GM23338 (cell line): ENCODE measurements around the gene HSD17B11. TPM values are rescaled to one million over a fixed set of nuclear protein-coding genes. Genes with fewer than 3 reads are reported as not detected.
"Not testable (repeated sequence)": the region's sequence is repeated elsewhere in the genome, so short reads cannot be mapped to it uniquely, and the experiment has no call there.

ENCODE experiments used
- ATAC-seq: fragments of 200-7000 bp; cut with Tn5 transposase; 3 replicates; pipeline ENCODE4 v1.9.1; 2020
- DNase-seq: peaks from one replicate; pipeline ENCODE4 v3.0.0-alpha.2; 2015; ENCODE audit warnings: low spot score
- H2AFZ ChIP-seq: fragments of 200-600 bp; sonication (generic); 2 replicates; pipeline ENCODE4 v1.8.0; 2016; ENCODE audit warnings: antibody characterized with exemption, mild to moderate bottlenecking, moderate library complexity
- H3F3A ChIP-seq: fragments of 200-600 bp; sonication (generic); replicated peaks from 2 replicates; pipeline ENCODE4 v1.8.0; 2017; ENCODE audit warnings: antibody characterized with exemption, mixed run types, low read depth
- H3K27ac ChIP-seq: fragments of 200-600 bp; sonication (generic); 2 replicates; pipeline ENCODE4 v1.6.1; 2016; ENCODE audit warnings: low read depth
- H3K27me3 ChIP-seq: fragments of 200-600 bp; sonication (generic); 2 replicates; pipeline ENCODE4 v1.8.0; 2016; ENCODE audit warnings: mild to moderate bottlenecking, mixed run types, moderate library complexity; ENCODE audit not compliant: insufficient read depth
- H3K36me3 ChIP-seq: fragments of 200-600 bp; sonication (generic); 2 replicates; pipeline ENCODE4 v1.8.0; 2016; ENCODE audit warnings: mild to moderate bottlenecking; ENCODE audit not compliant: insufficient read depth
- H3K4me1 ChIP-seq: fragments of 200-600 bp; sonication (generic); 2 replicates; pipeline ENCODE4 v1.8.0; 2016; ENCODE audit warnings: mild to moderate bottlenecking, moderate library complexity; ENCODE audit not compliant: insufficient read depth
- H3K4me2 ChIP-seq: fragments of 200-600 bp; sonication (generic); 2 replicates; pipeline ENCODE4 v1.7.1; 2017; ENCODE audit warnings: mixed run types
- H3K4me3 ChIP-seq: fragments of 200-600 bp; sonication (generic); 2 replicates; pipeline ENCODE4 v1.6.1; 2016; ENCODE audit warnings: mixed run types
- H3K79me2 ChIP-seq: fragments of 200-600 bp; sonication (generic); replicated peaks from 2 replicates; pipeline ENCODE4 v1.8.0; 2017; ENCODE audit warnings: mild to moderate bottlenecking; ENCODE audit not compliant: insufficient read depth
- H3K9me2 ChIP-seq: fragments of 200-600 bp; sonication (generic); 2 replicates; pipeline ENCODE4 v1.8.0; 2017; ENCODE audit not compliant: insufficient read depth
- H4K20me1 ChIP-seq: fragments of 200-600 bp; sonication (generic); replicated peaks from 2 replicates; pipeline ENCODE4 v1.8.0; 2017; ENCODE audit warnings: mild to moderate bottlenecking; ENCODE audit not compliant: insufficient read depth
- H3K27ac Mint-ChIP-seq: 2 replicates; pipeline ENCODE4 v1.8.0; 2020; ENCODE audit warnings: inconsistent platforms, mild to moderate bottlenecking, moderate library complexity, mixed read lengths
- H3K27me3 Mint-ChIP-seq: 3 replicates; pipeline ENCODE4 v1.8.0; 2022; ENCODE audit warnings: low read depth, mild to moderate bottlenecking, moderate library complexity, mixed read lengths, inconsistent platforms; ENCODE audit not compliant: insufficient read depth, poor library complexity
- H3K36me3 Mint-ChIP-seq: 3 replicates; pipeline ENCODE4 v1.8.0; 2021; ENCODE audit warnings: low read depth, mild to moderate bottlenecking, inconsistent platforms, moderate library complexity, mixed read lengths
- H3K4me1 Mint-ChIP-seq: 3 replicates; pipeline ENCODE4 v1.8.0; 2020; ENCODE audit warnings: mild to moderate bottlenecking, inconsistent platforms, mixed read lengths
- H3K4me3 Mint-ChIP-seq: 3 replicates; pipeline ENCODE4 v1.8.0; 2021; ENCODE audit warnings: moderate library complexity, mild to moderate bottlenecking, inconsistent platforms, mixed read lengths
- H3K9me3 Mint-ChIP-seq: 3 replicates; pipeline ENCODE4 v1.8.0; 2020; ENCODE audit warnings: moderate library complexity, mild to moderate bottlenecking, inconsistent platforms, mixed read lengths
- EZH2 ChIP-seq: fragments of 200-600 bp; sonication (generic); IDR thresholded peaks from one replicate; pipeline ENCODE4 v1.8.0; 2017; ENCODE audit warnings: antibody characterized with exemption, mild to moderate bottlenecking, low read depth; ENCODE audit not compliant: unreplicated experiment
- EZH2phosphoT487 ChIP-seq: fragments of 200-600 bp; sonication (generic); IDR thresholded peaks from one replicate; pipeline ENCODE4 v1.8.1; 2018; ENCODE audit warnings: antibody characterized with exemption; ENCODE audit not compliant: unreplicated experiment
- JUNB ChIP-seq: IDR thresholded peaks from one replicate; pipeline ENCODE4 v1.6.1; 2016; ENCODE audit warnings: antibody characterized with exemption; ENCODE audit not compliant: unreplicated experiment
- NANOG ChIP-seq: IDR thresholded peaks from 2 replicates; pipeline ENCODE4 v1.6.1; 2016; ENCODE audit warnings: antibody characterized with exemption, borderline replicate concordance
- STAT1 ChIP-seq: IDR thresholded peaks from one replicate; pipeline ENCODE4 v1.6.1; 2016; ENCODE audit warnings: antibody characterized with exemption; ENCODE audit not compliant: unreplicated experiment
- ZNF114 ChIP-seq: fragments of 250-450 bp; sonication (Bioruptor Pico); IDR thresholded peaks from 2 replicates; pipeline ENCODE4 v1.5.0; 2020; ENCODE audit warnings: mild to moderate bottlenecking, moderate library complexity
- polyA plus RNA-seq: library from polyadenylated mRNA; unstranded; fragments of >200 nt; fragmentation: Nextera tagmentation; extraction: Ambion mirVana; gene quantifications from 2 replicates; pipeline ENCODE4 v1.2.1, GENCODE V29; 2016
- total RNA-seq: library from RNA; depleted of rRNA; stranded (reverse); fragments of >200 nt; shearing (Covaris generic); gene quantifications from 2 replicates; pipeline ENCODE4 v1.2.3, GENCODE V29; 2014
- TF ChIP-seq, protein P1 (sequence below): fragments of 250-450 bp; sonication (Bioruptor Pico); IDR thresholded peaks from 2 replicates; pipeline ENCODE4 v1.5.0; 2020; ENCODE audit warnings: mild to moderate bottlenecking, moderate library complexity

The HSD17B11 gene
- total and polyA plus RNA-seq, 2 experiments from 2014 or later = 9.7 to 14.8 TPM

GRCh38 chr4:87345139-87345538, 45.8 kb downstream of the HSD17B11 start (continued):
- TF ChIP-seq, protein P1, sequence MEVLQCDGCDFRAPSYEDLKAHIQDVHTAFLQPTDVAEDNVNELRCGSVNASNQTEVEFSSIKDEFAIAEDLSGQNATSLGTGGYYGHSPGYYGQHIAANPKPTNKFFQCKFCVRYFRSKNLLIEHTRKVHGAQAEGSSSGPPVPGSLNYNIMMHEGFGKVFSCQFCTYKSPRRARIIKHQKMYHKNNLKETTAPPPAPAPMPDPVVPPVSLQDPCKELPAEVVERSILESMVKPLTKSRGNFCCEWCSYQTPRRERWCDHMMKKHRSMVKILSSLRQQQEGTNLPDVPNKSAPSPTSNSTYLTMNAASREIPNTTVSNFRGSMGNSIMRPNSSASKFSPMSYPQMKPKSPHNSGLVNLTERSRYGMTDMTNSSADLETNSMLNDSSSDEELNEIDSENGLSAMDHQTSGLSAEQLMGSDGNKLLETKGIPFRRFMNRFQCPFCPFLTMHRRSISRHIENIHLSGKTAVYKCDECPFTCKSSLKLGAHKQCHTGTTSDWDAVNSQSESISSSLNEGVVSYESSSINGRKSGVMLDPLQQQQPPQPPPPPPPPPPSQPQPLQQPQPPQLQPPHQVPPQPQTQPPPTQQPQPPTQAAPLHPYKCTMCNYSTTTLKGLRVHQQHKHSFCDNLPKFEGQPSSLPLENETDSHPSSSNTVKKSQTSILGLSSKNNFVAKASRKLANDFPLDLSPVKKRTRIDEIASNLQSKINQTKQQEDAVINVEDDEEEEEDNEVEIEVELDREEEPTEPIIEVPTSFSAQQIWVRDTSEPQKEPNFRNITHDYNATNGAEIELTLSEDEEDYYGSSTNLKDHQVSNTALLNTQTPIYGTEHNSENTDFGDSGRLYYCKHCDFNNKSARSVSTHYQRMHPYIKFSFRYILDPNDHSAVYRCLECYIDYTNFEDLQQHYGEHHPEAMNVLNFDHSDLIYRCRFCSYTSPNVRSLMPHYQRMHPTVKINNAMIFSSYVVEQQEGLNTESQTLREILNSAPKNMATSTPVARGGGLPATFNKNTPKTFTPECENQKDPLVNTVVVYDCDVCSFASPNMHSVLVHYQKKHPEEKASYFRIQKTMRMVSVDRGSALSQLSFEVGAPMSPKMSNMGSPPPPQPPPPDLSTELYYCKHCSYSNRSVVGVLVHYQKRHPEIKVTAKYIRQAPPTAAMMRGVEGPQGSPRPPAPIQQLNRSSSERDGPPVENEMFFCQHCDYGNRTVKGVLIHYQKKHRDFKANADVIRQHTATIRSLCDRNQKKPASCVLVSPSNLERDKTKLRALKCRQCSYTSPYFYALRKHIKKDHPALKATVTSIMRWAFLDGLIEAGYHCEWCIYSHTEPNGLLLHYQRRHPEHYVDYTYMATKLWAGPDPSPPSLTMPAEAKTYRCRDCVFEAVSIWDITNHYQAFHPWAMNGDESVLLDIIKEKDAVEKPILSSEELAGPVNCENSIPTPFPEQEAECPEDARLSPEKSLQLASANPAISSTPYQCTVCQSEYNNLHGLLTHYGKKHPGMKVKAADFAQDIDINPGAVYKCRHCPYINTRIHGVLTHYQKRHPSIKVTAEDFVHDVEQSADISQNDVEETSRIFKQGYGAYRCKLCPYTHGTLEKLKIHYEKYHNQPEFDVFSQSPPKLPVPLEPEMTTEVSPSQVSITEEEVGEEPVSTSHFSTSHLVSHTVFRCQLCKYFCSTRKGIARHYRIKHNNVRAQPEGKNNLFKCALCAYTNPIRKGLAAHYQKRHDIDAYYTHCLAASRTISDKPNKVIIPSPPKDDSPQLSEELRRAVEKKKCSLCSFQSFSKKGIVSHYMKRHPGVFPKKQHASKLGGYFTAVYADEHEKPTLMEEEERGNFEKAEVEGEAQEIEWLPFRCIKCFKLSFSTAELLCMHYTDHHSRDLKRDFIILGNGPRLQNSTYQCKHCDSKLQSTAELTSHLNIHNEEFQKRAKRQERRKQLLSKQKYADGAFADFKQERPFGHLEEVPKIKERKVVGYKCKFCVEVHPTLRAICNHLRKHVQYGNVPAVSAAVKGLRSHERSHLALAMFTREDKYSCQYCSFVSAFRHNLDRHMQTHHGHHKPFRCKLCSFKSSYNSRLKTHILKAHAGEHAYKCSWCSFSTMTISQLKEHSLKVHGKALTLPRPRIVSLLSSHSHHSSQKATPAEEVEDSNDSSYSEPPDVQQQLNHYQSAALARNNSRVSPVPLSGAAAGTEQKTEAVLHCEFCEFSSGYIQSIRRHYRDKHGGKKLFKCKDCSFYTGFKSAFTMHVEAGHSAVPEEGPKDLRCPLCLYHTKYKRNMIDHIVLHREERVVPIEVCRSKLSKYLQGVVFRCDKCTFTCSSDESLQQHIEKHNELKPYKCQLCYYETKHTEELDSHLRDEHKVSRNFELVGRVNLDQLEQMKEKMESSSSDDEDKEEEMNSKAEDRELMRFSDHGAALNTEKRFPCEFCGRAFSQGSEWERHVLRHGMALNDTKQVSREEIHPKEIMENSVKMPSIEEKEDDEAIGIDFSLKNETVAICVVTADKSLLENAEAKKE (CRISPR knock-in tag) = no peak
- TF ChIP-seq NANOG (no peak), EZH2 (no peak), STAT1 (no peak), ZNF114 (CRISPR knock-in tag) (no peak)

GRCh38 chr4:87342872-87343271, 48.1 kb downstream of the HSD17B11 start:
- Histone ChIP-seq H3K4me3 (no peak overlapping the region), H3K36me3 (no peaks in the 10 kb centered on the region), H3K27me3 (no peaks in the 10 kb centered on the region), H3K9me2 (no peaks in the 10 kb centered on the region), H4K20me1 (no peaks in the 10 kb centered on the region), H3K4me1 (peaks cover 7% of the 10 kb centered on the region; the same call in 1 of the 2 replicates), H3K27ac (no peak overlapping the region), H3F3A (no peaks in the 10 kb centered on the region), H3K4me2 (no peak overlapping the region), H3K79me2 (no peaks in the 10 kb centered on the region), H2AFZ (no peak overlapping the region)
- H3K27ac Mint-ChIP-seq = no peak overlapping the region
- no peaks in the 10 kb centered on the region for H3K27me3 Mint-ChIP-seq
- H3K4me1 Mint-ChIP-seq = peaks cover 4% of the 10 kb centered on the region; the same call in 1 of the 3 replicates
- ATAC-seq (no peak), DNase-seq (no peak)
- H3K36me3 Mint-ChIP-seq = 0 out of 3 replicates have a peak, but pooled peaks cover 3% of the 10 kb centered on the region
- no peaks in the 10 kb centered on the region for H3K9me3 Mint-ChIP-seq
- TF ChIP-seq STAT1 (no peak), NANOG (no peak), JUNB (no peak), ZNF114 (CRISPR knock-in tag) (no peak), EZH2phosphoT487 (no peak)
- H3K4me3 Mint-ChIP-seq = no peak overlapping the region

GRCh38 chr4:87341954-87342635, 48.9 kb downstream of the HSD17B11 start:
- DNase-seq, H3K36me3 Mint-ChIP-seq, H3K36me3 ChIP-seq, H3F3A ChIP-seq, H3K4me2 ChIP-seq, H4K20me1 ChIP-seq, H3K27me3 ChIP-seq, H3K4me3 Mint-ChIP-seq, H3K4me1 ChIP-seq, ATAC-seq, H3K27me3 Mint-ChIP-seq, H3K27ac Mint-ChIP-seq, H3K9me2 ChIP-seq, H3K9me3 Mint-ChIP-seq, H3K4me1 Mint-ChIP-seq, H2AFZ ChIP-seq, H3K27ac ChIP-seq, H3K4me3 ChIP-seq, H3K79me2 ChIP-seq: not testable (repeated sequence)
